Measurements from ENCODE around the gene UBASH3B. TPM values are rescaled to one million over a fixed set of nuclear protein-coding genes. Genes with fewer than 3 reads are reported as not detected.
A peak's percentile ranks its signal among the peaks of the same experiment; 100 is the strongest.

UBASH3B gene
- total and polyA plus RNA-seq, 2 experiments from 2014 or later, result 5.1 to 11.1 TPM

- no peaks in the 10 kb centered on the region for H3K79me2 ChIP-seq
- H2AFZ ChIP-seq, result no peak overlapping the region
- peak overlapping the region; percentile 17 for H3K4me2 ChIP-seq
- no peak overlapping the region for H3K27ac ChIP-seq
- H3K27me3 ChIP-seq, result no peaks in the 10 kb centered on the region
- no peak for TF ChIP-seq EZH2 (IDR thresholded peaks at IDR 0.05; ENCODE audit: borderline replicate concordance)
- no peak for TF ChIP-seq CTCF (IDR thresholded peaks at IDR 0.05; ENCODE audit: poor library complexity)
- TF ChIP-seq EZH2phosphoT487 (IDR thresholded peaks at IDR 0.05; ENCODE audit: low read depth, severe bottlenecking, unreplicated experiment), result no peak
- DNase-seq (ENCODE audit: low spot score), result no peak
- H3K9me2 ChIP-seq (replicated peaks; ENCODE audit: insufficient read depth), result no peaks in the 10 kb centered on the region
- H3K4me3 ChIP-seq, result no peak overlapping the region
- 59% methylated on average over 8 of the region's 8 CpGs for WGBS (ENCODE audit: low lambda C conversion rate, missing lambda C conversion rate)
- H3K9me3 ChIP-seq (ENCODE audit: low read depth), result no peaks in the 10 kb centered on the region
- no peaks in the 10 kb centered on the region for H3K36me3 ChIP-seq (replicated peaks; ENCODE audit: insufficient read depth, low read depth)
- peaks cover 10% of the 10 kb centered on the region for H3K4me1 ChIP-seq (ENCODE audit: insufficient read depth)
- no peaks in the 10 kb centered on the region for H4K20me1 ChIP-seq (ENCODE audit: insufficient read depth, poor library complexity, severe bottlenecking)
Observed at GRCh38 chr11:122746611-122747244, 91.2 kb downstream of the UBASH3B start.

GRCh38 chr11:122747351-122747781 lies 91.8 kb downstream of the UBASH3B start:
- Histone ChIP-seq H3K79me2 (no peaks in the 10 kb centered on the region), H3K27ac (no peak overlapping the region)
- no peak for DNase-seq (ENCODE audit: low spot score)

GRCh38 chr11:122749005-122749687 lies 93.6 kb downstream of the UBASH3B start:
- Histone ChIP-seq H3K4me3 (no peak overlapping the region), H3K27me3 (no peaks in the 10 kb centered on the region), H3K27ac (no peak overlapping the region), H3K9me3 (ENCODE audit: low read depth) (no peaks in the 10 kb centered on the region), H3K36me3 (replicated peaks; ENCODE audit: insufficient read depth, low read depth) (no peaks in the 10 kb centered on the region), H3K4me1 (ENCODE audit: insufficient read depth) (peaks cover 10% of the 10 kb centered on the region), H4K20me1 (ENCODE audit: insufficient read depth, poor library complexity, severe bottlenecking) (no peaks in the 10 kb centered on the region), H3K79me2 (no peaks in the 10 kb centered on the region), H3K4me2 (no peak overlapping the region), H2AFZ (no peak overlapping the region), H3K9me2 (replicated peaks; ENCODE audit: insufficient read depth) (no peaks in the 10 kb centered on the region)
- TF ChIP-seq EZH2phosphoT487 (IDR thresholded peaks at IDR 0.05; ENCODE audit: low read depth, severe bottlenecking, unreplicated experiment), result no peak
- no peak for TF ChIP-seq EZH2 (IDR thresholded peaks at IDR 0.05; ENCODE audit: borderline replicate concordance)
- no peak for TF ChIP-seq CTCF (IDR thresholded peaks at IDR 0.05; ENCODE audit: poor library complexity)
- 68% methylated on average over 5 of the region's 5 CpGs for WGBS (ENCODE audit: low lambda C conversion rate, missing lambda C conversion rate)
- DNase-seq (ENCODE audit: low spot score), result no peak

More at GRCh38 chr11:122747351-122747781, 91.8 kb downstream of the UBASH3B start:
- Histone ChIP-seq H3K9me3 (ENCODE audit: low read depth) (no peaks in the 10 kb centered on the region), H3K36me3 (replicated peaks; ENCODE audit: insufficient read depth, low read depth) (no peaks in the 10 kb centered on the region), H3K4me2 (peak overlapping the region; percentile 17), H3K27me3 (no peaks in the 10 kb centered on the region), H3K4me3 (no peak overlapping the region), H4K20me1 (ENCODE audit: insufficient read depth, poor library complexity, severe bottlenecking) (no peaks in the 10 kb centered on the region), H3K4me1 (ENCODE audit: insufficient read depth) (peaks cover 10% of the 10 kb centered on the region), H2AFZ (no peak overlapping the region), H3K9me2 (replicated peaks; ENCODE audit: insufficient read depth) (no peaks in the 10 kb centered on the region)
- 34% methylated on average over 5 of the region's 5 CpGs for WGBS (ENCODE audit: low lambda C conversion rate, missing lambda C conversion rate)
- TF ChIP-seq EZH2 (IDR thresholded peaks at IDR 0.05; ENCODE audit: borderline replicate concordance), result no peak
- no peak for TF ChIP-seq EZH2phosphoT487 (IDR thresholded peaks at IDR 0.05; ENCODE audit: low read depth, severe bottlenecking, unreplicated experiment)
- TF ChIP-seq CTCF (IDR thresholded peaks at IDR 0.05; ENCODE audit: poor library complexity), result no peak
